Progenitor cell of endocrine pancreas (in vitro differentiated cells): ENCODE data around the gene ADAMTS17. TPM values are rescaled to one million over a fixed set of nuclear protein-coding genes. Genes with fewer than 3 reads are reported as not detected.

Source experiments
- DNase-seq: peaks from one replicate; pipeline ENCODE4 v3.0.0; 2021; ENCODE audit warnings: low spot score; ENCODE audit not compliant: unreplicated experiment
- H3K27ac Mint-ChIP-seq: 2 replicates; pipeline ENCODE4 v1.8.0; 2021; ENCODE audit warnings: mild to moderate bottlenecking, moderate library complexity, mixed read lengths
- H3K27me3 Mint-ChIP-seq: 2 replicates; pipeline ENCODE4 v1.8.0; 2021; ENCODE audit warnings: mixed read lengths
- H3K36me3 Mint-ChIP-seq: 2 replicates; pipeline ENCODE4 v1.8.0; 2022; ENCODE audit warnings: mixed read lengths; ENCODE audit not compliant: insufficient read depth
- H3K4me1 Mint-ChIP-seq: 2 replicates; pipeline ENCODE4 v1.8.0; 2021; ENCODE audit warnings: low read depth, mixed read lengths
- H3K4me3 Mint-ChIP-seq: 2 replicates; pipeline ENCODE4 v1.8.0; 2021; ENCODE audit warnings: low read depth, mild to moderate bottlenecking, moderate library complexity, mixed read lengths
- H3K9me3 Mint-ChIP-seq: 2 replicates; pipeline ENCODE4 v1.8.0; 2021; ENCODE audit warnings: low read depth, mixed read lengths
- CTCF ChIP-seq: fragments of 200-600 bp; sonication (generic); IDR thresholded peaks from one replicate; pipeline ENCODE4 v1.5.0; 2021; ENCODE audit warnings: antibody characterized with exemption, mild to moderate bottlenecking; ENCODE audit not compliant: unreplicated experiment
- total RNA-seq: library from RNA; stranded (reverse); gene quantifications from 2 replicates; pipeline ENCODE4 v1.2.1, GENCODE V29; 2021

The ADAMTS17 gene
- total RNA-seq, 1 donor from 2014 or later, result 3.5 TPM

DNA sequence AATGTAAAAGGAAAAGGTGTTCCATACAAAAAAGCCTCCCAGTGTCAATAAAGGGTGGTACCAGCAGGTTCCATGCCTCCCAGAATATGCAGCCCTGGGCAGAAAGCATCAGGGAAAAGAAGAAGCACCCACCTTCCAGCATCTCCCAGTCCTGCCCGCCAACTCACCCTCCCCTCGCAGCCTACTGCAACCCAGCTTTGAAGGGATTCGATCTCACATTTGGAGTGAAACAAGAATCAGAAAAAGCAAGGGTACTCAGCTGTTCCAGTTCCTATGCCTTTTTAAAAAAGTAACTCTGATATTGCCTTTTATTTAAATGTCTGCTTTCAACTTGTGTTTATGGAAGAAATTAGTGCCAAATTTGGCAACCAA, 166.9 kb downstream of the ADAMTS17 start:
- H3K9me3 Mint-ChIP-seq, result peaks cover 2% of the 10 kb centered on the region
- H3K4me1 Mint-ChIP-seq, result no peaks in the 10 kb centered on the region
- H3K36me3 Mint-ChIP-seq, result no peaks in the 10 kb centered on the region
- TF ChIP-seq CTCF, result no peak
- H3K4me3 Mint-ChIP-seq, result no peak overlapping the region
- DNase-seq, result no peak
- H3K27me3 Mint-ChIP-seq, result no peaks in the 10 kb centered on the region
- H3K27ac Mint-ChIP-seq, result no peak overlapping the region

DNA sequence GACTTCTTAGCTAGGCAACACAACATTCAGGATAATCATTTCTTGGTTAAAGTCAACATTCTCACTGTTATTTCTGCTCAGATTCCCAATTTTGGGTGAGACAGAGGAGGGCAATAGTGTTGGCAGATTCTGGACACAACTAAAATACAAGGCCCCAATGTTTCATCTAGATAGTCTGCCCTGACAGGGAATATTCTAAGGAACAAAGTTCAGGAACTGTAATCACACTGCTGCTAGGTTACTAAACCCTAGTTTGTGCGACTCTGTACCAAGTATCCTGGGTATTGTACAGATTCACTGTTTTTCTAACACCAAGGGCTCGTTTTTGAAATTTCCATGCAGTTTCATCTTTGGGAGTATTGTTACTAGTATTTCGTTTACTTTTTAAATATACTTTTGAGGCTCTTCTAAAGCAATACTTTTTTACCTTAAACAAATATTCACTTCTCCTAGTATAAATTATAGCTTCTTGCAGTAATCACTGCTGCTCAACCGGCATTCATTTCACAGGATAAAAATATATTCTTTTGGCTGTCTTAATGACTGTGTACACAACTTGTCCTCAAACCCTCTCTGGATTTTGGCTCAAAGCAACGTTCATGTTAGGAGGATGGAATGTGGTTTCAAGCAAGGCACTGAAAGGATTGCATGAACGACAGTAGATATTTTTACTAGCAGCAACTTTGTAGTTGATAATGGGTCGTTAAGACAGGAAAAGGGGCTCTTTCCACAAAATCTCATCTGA, 167.4 kb downstream of the ADAMTS17 start:
- Mint-ChIP-seq H3K9me3 (no peaks in the 10 kb centered on the region), H3K27ac (no peak overlapping the region), H3K4me3 (no peak overlapping the region), H3K27me3 (no peaks in the 10 kb centered on the region), H3K36me3 (no peaks in the 10 kb centered on the region), H3K4me1 (no peaks in the 10 kb centered on the region)
- no peak for TF ChIP-seq CTCF
- no peak for DNase-seq

DNA sequence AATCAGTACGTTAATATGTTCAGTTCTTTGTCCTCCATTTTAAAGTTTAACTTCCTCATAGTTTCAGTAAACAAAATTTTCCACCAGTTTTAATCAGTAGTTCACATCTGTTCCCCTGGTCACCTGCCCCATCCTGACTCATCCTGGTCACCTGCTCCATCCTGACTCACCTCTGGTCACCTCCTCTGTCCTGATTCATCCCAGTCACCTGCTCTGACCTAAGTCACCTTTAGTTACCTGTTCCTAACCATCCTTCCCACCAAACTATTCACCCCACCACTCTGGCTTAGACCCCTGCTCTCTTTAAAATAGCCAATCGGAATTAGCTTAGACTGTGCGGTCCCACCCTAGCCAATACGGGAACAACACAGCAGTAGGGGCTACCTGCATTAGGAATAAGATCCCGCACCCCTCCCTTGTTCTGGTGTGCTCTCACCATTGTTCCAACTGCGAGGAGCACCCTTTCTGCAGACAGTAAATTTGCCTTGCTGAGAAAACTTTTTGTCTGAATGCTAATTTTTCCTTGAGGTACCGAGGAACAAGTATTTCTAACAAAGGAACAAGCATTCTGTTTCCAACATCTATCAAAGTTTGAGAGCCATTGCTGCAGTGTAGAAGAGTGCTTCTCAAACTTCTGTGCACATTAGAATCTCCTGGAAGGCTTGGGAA, 169.3 kb downstream of the ADAMTS17 start:
- no peak overlapping the region for H3K4me3 Mint-ChIP-seq
- DNase-seq, result no peak
- no peak for TF ChIP-seq CTCF
- no peaks in the 10 kb centered on the region for H3K9me3 Mint-ChIP-seq
- H3K36me3 Mint-ChIP-seq, result no peaks in the 10 kb centered on the region
- peaks cover 4% of the 10 kb centered on the region for H3K27me3 Mint-ChIP-seq
- H3K27ac Mint-ChIP-seq, result no peak overlapping the region
- H3K4me1 Mint-ChIP-seq, result no peaks in the 10 kb centered on the region

DNA sequence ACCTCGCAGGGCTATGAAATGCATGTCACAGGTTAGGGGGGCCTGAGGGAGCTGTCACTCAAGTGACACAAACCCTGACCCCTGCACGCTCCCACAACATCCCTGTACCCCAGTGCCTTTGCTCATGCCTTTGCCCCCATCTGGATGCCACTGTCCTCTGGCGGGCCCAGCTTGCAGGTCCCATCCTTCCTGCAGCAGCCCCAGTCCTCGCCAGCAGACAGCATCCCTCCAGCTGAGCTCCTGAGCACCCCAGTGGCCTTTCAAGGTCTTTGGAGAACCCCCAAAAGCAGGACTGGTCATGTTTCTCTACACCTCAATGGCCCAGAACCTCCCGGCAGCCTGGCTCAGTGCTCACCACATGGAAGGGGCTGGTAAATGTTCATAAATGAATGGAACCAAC, 170.4 kb downstream of the ADAMTS17 start:
- H3K27ac Mint-ChIP-seq, result no peak overlapping the region
- no peaks in the 10 kb centered on the region for H3K4me1 Mint-ChIP-seq
- no peak overlapping the region for H3K4me3 Mint-ChIP-seq
- H3K9me3 Mint-ChIP-seq, result no peaks in the 10 kb centered on the region
- no peak for DNase-seq
- H3K27me3 Mint-ChIP-seq, result peaks cover 4% of the 10 kb centered on the region
- H3K36me3 Mint-ChIP-seq, result no peaks in the 10 kb centered on the region
- TF ChIP-seq CTCF, result no peak

GRCh38 chr15:100170291-100171210, 171.2 kb downstream of the ADAMTS17 start:
- Mint-ChIP-seq H3K36me3 (no peaks in the 10 kb centered on the region), H3K4me1 (no peaks in the 10 kb centered on the region), H3K4me3 (no peak overlapping the region), H3K27me3 (peaks cover 4% of the 10 kb centered on the region), H3K9me3 (no peaks in the 10 kb centered on the region), H3K27ac (no peak overlapping the region)
- DNase-seq, result no peak
- TF ChIP-seq CTCF, result no peak
